Inferior parietal cortex (tissue), 1 donor: Measurements from ENCODE around the gene GPER1.
"Not testable (repeated sequence)": the region's sequence is repeated elsewhere in the genome, so short reads cannot be mapped to it uniquely, and the experiment has no call there.

ENCODE experiments used
- DNase-seq: peaks from one replicate; pipeline ENCODE4 v3.0.0-alpha.2; 2016; ENCODE audit errors: extremely low spot score

Gene GPER1

DNA sequence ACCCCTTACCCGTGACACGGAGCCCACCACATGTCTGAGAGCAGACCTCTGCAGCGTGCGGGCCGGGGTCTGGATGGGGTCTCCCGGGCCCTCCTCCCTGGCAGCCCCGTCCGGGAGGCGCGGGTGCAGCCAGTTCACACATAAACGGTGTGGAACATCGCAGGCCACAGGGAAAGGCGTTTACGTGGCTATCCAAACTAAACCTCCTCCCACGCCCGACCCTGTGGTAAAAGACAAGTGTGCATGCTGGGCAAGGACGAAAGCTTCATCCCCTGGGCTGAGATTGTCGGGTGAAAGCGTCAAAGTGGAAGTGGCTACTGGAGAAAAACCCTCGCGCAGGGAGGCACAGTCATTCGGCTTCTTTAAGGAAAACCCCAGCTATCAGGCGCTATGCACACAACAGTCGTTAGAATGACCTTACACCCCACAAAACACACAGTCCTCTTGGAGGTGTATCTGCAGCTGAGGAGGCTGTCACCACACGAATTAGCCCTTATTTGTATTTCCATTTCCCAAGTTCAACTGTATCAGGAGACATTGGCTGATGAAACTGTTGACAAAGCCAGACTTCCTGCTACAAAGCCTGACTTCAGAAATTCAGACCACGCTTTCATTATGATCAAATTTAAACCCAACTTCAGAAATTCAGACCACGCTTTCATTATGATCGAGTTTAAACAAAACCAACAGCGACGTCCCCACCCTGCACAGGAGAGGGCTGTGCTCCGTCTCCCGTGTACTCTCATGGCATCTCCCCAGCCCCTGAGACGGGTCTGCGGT is 15.3 kb downstream of the GPER1 start:
- no peak for DNase-seq

GRCh38 chr7:1103789-1104515 is 16.0 kb downstream of the GPER1 start:
- no peak for DNase-seq

DNA sequence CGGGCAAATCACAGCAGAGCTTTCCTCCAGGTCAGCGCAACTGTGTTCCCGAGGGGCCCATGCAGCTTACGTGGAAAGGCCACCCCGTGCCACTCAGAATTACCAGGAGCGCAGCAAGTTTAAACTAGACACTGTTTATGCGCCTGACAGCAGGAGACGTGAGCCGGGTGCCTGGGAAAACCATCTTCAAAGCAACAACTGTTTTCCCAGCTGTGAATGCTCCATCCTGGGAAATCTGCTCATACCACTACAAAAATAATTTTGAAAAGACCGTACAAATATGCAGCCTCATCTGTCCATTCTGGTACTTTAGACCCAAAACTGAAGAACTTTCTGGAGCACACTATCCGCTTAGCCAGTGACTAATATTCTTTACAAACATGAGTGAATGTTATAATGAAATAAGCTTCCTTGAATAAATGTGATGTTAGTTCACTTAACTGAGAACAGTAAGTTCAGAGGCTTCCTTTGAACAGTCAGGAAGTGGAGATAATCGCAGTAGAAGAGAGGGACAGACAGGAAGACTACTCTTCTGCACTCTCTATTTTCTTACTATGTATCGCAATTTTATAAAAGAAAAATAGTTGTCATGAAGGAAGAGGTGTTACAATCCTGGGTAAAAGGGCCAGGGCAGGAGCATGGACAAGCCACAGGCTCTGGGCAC is 16.7 kb downstream of the GPER1 start:
- no peak for DNase-seq

DNA sequence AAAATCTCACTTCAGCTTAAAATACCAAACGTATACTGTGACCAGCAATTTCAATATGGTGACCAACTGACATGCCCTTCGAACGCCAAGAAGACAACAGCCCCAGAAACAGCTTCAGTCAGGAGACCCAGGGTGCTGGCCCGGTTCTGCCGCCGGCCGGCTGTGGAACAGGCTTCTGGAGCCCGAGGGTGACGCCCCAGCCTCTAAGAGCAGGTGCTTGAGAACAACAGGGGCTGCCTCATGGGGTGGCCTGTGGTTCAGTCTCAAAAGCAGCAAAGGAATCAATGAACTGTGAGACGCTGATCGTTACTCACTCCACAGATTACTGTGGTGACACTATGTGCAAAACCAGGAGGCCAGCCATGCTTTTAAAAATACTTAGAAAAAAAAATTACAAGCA is 17.3 kb downstream of the GPER1 start:
- no peak for DNase-seq

DNA sequence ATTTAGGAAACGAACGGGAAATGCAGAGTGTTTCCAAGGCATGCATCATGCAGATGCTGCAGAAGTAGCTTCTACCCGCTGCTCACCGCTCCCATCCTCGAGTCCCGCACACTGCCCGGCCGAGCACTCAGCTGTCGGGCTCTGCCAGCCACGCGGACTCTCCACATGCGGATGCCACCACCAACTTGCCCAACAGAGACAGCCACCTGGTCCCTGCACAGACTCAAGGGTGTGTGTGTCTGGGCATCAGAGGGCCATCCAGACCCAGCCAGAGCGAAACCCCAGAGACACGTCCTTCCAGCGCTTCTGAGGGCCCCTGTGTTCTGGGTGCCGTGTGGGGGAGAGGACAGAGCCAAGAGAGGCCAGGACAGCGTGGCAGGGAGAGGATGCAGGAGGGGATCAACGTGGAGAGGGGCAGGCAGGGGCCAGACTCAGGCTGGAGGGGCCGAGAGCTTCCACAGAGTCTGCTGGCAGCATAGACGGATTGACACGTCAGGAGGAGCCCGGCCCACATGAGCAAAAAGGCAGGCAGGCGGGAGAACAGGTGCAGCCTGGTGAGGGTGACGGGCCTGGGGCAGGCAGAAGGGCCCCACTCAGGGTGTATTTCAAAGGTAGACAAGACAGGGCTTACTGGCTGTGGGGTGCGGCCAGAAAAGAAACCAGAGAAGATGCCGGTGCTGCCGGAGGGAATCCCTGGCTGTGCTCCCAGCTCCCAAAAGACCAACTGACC is 18.3 kb downstream of the GPER1 start:
- DNase-seq, result no peak

DNA sequence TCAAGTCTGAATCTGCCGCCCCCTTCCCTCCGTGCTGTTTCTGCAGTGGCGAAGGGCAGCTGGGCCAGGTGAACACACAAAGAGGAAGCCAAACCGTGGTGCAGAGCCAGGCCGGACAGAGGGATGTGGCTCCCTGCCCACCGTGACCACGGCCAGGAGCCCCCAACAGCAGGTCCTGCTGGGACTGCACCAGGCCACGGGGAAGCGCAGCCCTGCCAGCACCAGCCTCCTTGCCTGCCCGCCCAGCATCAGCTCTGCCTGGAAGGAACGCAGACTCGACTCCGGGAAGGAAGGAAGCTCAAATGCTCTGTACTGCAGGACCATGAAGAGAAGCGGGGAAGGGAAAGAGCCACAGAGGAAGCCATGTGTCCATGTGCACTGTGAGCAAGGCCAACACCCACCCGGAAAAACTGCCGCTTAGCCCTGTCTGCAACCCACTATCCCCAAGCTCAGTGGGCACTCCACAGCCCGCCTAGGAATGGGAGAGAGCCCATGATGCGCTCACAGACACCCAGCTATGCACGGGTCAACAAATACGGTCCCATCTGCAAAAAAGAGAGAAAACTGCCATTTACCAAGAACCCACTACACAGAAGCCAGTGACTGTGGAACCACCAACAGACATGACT is 19.0 kb downstream of the GPER1 start:
- DNase-seq, result no peak

GRCh38 chr7:1108264-1108920 is 20.5 kb downstream of the GPER1 start:
- DNase-seq, result no peak

GRCh38 chr7:1109581-1110310 is 21.8 kb downstream of the GPER1 start:
- no peak for DNase-seq

DNA sequence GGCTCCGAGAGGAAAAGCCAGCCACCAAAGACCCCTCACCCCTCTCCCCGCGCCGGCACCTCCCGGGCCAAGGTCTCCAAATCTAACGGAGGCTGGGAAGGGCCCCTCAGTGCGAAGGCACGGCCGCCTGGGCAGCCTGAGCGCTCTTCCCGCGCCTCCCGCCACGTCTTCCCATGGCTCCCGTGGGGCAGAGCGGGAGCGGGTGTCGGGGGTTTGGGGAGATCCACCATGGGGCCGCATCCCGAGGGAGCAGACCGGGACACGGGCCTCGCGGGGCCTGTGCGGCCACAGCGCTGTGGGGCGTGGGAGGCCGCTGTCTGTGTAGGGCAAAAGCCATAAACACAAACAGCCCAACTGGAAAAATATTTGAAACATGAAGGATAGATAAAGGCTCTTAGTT is 22.4 kb downstream of the GPER1 start:
- no peak for DNase-seq

GRCh38 chr7:1111156-1111555 is 23.2 kb downstream of the GPER1 start:
- DNase-seq, result no peak

- no peak for DNase-seq
Observed at GRCh38 chr7:1112109-1112508, 24.2 kb downstream of the GPER1 start.

GRCh38 chr7:1112625-1113547 is 25.0 kb downstream of the GPER1 start:
- no peak for DNase-seq

- DNase-seq, result no peak
Observed at GRCh38 chr7:1113548-1113885, 25.6 kb downstream of the GPER1 start.

- DNase-seq, result no peak
Observed at GRCh38 chr7:1114088-1114487, 26.2 kb downstream of the GPER1 start.

DNA sequence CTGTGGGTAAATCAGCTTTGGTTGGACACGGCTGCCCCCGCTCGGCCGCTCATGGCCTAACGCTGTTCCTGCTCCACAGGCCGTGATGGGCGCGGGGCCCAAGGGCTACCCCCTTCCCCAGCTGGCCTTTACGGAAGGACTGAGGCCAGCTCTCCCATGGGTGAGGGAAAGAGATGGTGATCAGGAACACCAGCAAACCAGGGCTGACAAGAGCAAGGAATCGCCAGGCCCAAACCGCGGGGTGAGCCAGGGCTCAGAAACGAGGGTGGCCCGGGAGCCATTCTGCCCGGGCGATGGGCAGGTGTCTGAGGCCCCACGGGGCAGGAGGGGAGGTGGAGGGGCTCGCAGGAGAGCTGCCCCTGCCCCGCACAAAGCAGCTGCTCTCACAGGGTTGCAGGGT is 26.6 kb downstream of the GPER1 start:
- DNase-seq, result no peak

GRCh38 chr7:1115171-1116045 is 27.5 kb downstream of the GPER1 start:
- not testable (repeated sequence) for DNase-seq

GRCh38 chr7:1116383-1117008 is 28.6 kb downstream of the GPER1 start:
- not testable (repeated sequence) for DNase-seq
